Stimulated activated naive CD4-positive, alpha-beta T cell (primary cell): ENCODE data around the gene VPS37C.

Experiments used
- DNase-seq, 6 experiments: peaks; one replicate each; lab custom pipeline; 2025; lab: John Stamatoyannopoulos, UW

VPS37C gene

DNA sequence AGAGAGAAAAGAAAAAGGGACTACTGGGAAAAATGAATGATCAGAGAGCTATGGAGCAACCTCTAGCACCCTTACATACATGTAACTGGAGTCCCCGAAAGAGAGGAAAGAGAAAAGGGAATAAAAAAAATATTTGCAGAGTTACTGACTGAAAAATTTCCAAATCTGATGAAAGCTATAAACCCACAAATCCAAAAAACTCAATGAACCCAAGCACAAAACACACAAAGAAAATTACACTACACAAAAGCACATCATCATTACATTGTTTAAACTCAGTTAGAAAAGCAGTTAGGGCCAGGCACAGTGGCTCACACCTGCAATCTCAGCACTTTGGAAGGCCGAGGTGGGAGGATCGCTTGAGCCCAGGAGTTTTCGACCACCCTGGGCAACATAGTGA, 6.7 kb downstream of the VPS37C start:
- no peak for DNase-seq

DNA sequence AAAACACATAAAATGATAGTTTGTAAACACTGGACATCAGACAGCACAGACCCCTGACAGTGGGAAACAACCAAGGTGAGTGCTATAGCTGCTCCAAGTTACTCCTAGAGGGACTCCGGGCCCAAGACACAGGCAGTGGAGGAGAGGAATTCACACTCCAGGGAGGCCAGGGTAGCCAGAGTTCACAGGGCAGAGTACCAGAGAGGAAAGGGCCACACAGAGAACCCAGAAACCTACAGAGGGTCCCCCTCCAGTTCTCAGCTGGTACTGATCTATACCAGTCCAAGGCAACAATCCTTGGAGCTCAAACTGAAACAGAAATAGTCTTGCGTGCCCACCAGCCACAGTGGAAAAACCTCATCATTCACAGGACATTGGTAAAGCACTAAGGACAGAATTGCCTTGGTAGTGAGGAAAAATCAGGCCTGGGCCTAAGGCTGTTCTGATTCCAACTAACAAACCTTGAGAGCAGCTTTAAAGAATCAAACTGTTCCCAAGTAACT, 7.6 kb downstream of the VPS37C start:
- no peak for DNase-seq

DNA sequence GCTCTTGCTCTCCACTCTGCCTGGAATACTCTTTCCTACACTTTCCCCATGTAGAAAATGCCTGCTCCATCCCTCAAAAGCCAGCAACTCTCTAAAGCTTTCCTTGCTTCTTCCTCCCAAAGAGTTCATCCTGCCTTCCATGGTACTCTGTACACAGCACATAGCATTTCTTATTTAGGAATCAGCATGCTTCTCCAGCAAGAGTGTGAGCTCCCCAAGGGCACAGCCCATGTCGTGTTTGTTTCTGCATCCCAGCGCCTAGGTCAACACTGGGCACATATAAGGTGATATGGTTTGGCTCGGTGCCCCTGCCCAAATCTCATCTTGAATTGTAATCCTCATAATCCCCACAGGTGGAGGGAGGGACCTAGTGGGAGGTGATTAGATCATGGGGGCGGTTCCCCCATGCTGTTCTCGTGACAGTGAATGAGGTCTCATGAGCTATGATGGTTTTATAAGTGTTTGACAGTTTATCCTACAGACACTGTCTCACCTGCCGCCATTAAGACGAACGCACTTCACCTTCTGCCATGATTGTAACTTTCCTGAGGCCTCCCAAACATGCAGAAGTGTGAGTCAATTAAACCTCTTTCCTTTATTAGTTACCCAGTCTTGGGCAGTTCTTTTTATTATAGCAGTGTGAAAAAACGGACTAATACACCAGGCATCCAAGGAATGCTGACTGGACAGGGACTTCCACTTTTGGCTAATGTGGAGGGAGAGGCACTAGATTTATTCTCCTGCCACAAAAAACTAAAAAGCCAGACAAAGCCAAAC, 8.2 kb downstream of the VPS37C start:
- no peak for DNase-seq

DNA sequence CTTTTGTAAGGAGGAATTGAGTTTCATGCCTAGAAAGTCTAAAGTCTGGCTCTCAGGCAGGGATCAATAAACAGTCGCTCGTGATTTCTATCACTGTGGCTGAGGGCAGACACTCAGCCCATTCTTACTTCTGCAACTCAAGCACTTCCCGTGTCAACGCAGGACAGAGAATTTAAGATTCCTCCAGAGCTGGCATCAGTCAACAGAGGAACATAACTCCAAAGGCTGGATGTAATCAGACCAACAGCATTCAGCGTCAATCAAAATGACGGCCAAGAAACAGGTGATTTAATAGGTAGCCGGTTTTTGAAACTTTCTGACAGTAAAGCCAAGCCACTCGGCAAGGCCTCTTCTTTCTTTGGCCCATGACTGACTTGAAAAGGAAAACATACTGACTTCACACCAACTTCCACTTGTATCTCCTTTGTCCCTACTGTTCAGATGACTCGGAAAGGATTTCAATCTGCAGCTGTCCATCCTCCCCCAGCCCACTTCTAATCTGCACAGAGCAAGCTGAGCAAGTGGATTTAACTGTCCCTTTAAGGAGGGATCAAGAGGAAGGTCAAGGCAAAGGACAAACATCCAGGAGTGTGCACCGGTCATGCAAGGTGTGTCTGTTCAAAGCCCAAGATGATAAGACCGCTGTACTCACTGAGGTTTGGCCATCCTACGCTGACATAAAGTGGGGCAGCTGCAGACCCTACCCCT, 9.5 kb downstream of the VPS37C start:
- no peak for DNase-seq

DNA sequence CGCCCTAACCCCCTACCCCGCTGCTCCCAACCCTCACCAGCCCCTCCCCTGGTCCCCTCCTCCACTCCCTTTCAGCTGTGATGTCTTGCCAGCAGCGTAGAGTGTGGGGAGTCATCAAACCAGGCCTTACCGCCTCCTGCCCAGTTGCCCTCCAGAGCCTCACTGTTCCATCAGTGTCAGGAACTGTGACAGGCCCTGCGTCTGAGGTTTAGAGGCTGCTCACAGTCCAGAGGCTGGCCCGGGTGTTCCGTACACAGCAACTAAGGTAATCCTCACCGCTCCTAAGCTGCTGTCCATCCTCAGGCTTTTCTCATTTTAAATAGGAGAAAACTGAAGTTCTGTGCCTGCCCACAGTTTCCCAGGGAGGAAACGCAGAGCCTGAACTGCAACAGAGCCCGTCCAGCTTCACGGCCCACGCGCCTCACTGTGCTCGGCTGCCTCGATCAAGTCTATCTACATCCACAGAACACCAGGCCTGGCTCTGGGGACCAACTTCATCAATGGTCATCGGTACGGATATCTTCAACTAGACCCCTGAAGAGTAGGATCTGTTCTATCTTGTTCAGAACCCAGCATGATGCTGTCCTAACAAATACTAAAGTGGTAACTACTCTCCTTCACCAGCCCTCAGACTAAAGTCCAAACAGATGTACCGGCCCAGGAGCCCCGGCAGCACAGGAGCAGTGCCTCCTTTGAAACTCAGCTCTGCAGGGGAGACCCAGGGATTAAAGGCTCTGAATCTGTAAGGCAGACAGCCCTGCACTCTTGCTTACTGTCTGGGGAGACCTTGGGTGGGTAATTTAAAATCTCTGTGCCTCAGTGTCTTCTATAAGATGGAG, 10.3 kb downstream of the VPS37C start:
- DNase-seq = no peak

DNA sequence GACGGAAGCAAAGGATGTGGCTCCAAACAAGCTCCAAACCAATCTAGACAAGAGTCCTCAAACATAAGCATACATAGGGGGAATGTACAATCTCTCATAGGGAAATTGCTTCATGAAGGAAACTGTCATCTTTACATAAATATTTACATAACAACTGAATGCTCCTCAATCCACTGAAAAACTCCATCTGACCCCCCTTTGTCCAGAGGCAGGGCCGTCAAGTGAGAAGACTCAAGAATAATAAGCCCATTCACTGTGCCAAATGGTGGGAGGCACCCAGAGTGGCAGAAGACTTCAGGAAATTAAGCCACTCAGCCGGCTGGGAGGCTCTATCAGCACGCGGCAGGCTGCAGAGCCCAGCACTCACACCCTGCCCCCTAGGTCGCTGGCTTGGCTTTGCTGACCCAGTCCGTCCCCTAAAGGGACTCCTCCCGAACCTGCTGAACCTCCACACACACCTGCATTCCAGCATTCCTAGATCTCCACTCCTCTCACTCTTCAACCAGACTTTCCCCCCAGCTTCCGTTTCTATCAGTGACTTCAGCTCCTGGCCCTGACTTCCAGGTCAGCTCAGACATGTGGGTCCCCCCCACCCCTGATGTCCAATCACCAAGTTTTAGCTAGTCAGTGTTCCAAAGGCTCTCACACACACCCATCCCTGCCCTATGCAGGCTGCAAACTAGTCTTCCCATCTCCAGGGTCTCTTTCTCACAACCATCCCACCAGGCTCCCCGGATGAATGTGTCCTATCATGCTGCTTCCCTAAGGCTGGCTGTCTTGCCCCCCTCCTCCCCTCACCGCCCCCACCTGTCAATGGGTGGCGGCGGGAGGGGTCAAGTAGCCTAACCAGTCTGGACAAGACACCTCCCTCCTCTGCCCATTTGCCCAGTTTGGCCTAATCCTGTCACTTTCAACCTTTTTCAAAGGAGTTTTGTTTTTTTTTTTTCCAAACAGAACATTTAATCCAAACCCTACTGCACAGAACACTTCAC, 11.3 kb downstream of the VPS37C start:
- no peak for DNase-seq

DNA sequence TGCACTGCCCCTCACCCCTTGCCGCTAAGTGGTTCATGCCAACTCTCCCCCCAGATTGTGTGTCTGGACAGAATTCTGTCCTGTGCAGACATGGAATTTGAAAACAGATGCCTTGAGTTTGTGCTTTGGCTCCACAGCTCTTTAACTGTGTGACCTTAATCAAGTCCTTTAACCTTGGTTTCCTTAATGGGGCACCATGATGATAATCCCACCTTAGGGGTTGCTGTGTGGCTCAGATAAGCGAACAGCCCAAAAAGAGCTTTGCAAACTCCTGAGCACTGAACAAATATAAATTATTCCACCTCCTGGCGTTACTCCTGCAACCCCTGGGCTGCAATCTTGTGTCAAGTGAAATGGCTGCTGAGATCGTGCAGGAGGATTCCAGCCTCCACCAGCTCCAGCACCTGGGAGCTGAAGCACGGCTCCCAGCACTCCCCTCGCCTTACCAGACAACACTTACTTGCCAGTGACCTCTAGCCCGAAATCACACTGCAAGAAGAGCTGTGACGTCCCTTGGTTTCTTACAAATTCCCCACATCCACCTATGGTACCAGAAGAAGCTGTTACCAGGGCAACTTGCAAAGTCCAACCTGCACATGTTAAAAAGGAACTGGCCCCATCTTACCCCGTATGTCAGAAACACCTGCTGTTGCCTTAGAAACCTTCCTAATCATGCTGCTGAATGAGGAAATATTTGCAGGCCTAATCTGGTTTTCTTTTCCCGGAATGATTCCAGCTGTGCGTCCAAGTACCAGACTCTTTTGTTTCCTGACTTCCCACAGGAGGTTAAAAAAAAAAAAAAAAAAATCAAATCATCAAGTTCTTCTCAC, 13.2 kb downstream of the VPS37C start:
- no peak for DNase-seq

DNA sequence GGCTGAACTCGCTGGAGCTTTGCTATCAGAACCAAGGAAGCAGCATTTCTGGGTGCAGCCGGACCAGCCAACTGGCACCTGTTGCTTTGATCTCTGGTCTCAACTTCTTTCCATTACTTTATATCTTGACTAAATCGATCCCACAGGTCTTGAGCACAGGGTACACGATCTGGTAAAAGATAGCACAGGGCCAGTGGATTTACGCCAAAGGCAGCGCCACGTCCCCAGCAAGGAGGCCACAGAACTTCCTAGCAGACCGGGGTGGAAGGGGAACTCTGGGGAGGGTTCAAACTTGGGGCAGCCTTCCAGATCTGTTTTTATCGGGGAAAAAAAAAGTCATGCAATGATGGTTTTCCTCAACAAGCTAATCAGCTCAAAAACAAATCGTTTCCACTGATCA, 14.0 kb downstream of the VPS37C start:
- DNase-seq = no peak

DNA sequence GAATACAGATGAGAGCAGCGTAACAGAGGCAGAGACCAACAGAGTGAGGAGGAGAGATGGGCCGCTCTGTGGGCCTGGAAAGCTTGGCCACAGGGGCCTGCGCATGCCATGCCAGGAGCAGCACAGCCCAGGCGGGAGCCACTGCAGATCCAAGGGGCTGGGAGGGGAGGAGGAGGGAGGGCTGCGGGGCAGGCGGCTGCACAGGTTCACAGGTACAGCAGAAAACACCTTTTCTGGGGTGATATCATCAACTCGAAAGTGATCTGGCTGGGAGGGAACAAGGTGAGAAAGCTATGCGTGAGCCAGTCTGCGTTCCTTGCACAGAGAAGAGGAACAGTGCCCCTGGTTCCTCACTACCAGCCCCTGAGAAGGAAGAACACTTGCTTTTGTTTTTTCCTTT, 14.8 kb downstream of the VPS37C start:
- DNase-seq = no peak

DNA sequence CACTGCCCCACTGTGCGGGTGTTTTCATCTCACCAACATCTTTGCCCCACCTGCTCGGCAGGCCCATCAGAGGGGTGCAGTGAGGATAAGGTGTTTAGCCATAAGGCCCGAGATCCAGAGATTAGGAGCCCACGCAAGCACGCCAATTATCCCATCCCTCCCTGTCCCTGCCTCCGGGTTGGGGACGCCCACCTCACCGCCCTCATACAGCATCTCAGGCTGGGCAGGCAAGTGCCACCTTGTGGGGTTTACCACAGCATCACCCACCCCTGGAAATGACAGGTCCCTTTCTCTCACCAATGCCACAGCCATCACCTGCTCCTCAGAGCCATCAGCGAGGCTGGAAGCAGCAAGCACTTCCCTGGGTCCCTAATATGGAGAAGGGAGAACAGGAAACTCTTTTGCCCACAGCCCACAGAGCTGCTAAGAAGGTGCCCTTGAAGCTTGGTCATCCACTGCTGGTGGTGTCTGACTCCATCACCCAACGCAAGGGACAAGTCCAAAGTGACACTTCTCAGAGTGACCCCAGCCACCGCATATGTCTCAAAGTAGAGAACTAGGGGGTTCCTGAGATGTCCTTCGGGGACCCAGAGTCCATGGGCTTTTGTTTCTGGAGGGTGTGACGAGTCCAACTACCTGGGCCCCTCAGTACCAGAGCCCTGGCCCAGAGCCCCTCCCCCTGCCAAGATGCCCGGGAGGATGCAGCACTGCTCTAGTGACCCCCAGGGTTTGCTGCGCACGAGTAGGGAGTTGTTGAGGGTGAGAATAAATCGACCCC, 15.8 kb downstream of the VPS37C start:
- no peak for DNase-seq

DNA sequence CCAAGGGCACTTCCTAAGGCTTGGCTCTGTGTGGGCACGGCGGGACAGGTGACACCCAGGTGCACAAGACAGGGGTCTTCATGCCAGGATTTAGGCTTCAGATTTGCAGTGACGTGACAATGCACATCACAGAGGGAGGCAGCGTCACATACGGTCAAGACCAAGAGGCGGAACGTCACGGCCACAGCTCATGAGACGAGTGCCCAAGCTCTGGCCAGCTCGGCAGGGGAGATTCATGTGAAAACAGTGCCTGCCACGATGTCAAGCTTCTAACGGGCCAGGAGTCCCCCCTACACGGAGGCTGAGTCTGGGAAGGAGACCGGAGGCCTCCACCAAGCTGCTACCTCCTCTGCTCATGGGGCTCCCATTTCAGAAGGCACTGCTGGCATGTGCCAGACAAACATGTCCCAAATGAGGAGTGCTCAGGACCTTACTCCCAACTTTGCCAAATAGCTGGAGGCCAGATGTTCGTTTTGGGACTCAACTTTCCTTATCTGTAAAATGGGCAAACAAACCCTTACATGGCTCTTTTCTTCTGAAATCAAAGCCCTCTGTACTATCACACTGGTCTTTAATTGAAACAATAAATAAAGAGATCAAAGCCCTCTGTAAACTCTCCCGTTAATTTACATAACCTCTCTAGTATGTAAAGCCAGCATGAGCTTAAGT, 16.6 kb downstream of the VPS37C start:
- no peak for DNase-seq

DNA sequence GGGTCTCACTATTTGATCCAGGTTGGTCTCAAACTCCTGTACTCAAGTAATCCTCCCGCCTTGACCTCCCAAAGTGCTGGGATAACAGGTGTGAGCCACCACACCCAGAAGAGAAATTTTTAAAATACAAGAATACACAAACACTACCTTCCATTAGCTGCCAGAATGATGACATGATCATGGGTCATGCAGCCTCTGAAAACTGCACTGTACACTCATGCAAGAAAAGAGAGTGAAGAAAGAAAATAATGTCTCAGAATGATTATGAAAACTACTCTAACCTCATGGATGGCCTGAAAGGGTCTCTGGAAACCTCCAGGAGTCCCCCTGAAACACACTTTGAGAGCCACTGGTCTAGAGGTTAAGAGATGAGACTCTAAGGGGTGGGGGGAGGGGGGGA, 18.8 kb downstream of the VPS37C start:
- DNase-seq = no peak

DNA sequence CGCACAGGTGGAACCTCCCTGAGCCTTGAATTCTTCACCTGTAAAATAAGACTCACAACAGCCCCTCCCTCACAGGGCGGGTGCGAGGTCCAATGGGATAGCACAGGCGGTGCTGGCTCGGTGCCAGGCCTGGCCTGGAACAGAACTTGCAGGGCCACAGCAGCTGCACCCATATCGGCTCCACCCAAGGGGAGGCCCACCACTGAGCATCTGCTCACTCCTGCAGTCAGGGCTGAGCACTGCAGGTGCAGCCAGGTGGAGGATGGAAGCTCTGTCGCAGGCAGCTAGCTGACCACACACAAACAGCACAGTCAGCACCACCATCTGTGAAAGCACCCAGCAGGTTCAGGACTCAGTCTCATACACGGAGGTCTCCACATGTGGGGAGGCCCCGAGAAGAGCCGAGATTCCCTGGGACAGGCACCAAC, 19.6 kb downstream of the VPS37C start:
- no peak for DNase-seq

DNA sequence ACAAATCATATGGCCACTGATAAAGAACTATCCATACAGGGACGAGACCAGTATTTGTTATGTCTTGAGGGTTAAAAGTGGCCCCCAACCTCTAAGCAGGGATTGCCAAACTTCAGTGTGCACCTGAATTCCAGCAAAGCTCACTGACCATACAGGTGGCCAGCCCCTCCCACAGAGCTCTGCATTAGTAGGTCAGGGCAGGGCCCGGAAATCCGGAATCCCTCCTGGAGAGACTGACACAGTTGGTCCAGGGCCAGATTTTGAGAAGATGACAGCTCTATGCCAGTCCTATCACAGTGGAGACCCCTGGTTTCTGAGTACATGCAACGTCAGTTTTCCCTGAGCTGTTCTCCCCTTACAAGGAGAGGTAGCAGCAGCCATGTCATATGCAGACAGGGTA, 20.8 kb downstream of the VPS37C start:
- DNase-seq = no peak

DNA sequence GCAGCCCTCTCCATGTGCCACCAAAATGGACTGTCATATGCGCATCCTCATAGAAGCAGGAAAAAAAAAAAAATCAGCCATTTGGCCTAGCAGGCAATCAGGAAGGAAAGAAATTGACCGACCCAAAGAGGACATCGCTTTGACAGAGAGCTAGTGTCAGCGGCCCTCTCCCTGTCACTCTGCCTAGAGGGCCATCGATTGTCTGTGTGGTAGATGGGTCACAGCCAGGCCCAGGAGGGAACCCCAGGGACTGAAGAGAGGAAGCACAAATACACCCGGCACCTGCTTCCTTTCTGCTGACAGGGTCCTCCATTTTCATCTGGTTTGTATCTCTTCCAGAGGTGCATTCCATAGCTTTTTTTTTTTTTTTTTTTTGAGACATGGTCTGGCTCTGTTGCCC, 21.8 kb downstream of the VPS37C start:
- DNase-seq = no peak

DNA sequence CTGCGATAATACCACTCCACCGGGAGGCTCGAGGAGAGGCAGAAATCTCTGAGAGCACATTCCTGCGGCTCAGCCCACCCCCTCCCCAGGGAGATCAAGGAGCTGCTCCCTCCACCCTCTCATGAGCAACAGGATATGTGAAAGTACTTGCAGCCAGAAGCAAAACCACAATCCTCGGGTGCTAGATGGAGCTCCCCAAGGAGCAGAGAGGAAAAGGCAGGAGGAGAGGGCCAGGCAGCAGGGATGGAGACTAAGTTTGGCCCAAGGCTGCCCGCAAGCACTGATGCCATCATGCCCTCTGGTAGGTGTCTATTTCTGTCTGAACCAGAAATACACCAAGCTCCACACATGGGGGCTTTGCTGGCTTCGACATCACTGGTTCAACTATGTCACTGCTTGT, 22.3 kb downstream of the VPS37C start:
- no peak for DNase-seq

DNA sequence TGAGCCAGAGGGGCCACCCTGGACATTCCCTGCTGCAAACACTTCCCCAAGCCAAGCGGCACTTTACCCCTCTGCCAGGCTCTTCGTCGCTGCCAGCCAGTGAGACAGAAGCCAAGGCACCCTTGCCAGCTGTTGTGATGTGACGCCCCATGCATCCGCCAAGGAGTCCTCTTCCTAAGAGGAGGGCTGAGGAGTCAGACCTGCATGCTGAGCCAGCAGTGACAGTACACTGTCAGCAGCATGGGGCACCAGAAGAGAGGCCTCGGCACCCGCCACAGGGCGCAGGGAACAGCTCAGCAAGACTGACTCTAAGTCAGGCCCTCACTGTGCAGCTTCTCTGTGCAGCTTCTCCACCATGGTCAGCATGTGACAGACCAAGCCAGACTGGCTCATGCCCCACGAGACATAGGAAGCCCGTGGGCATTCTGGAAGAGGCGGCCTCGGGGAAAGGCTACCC, 26.4 kb downstream of the VPS37C start:
- no peak for DNase-seq

DNA sequence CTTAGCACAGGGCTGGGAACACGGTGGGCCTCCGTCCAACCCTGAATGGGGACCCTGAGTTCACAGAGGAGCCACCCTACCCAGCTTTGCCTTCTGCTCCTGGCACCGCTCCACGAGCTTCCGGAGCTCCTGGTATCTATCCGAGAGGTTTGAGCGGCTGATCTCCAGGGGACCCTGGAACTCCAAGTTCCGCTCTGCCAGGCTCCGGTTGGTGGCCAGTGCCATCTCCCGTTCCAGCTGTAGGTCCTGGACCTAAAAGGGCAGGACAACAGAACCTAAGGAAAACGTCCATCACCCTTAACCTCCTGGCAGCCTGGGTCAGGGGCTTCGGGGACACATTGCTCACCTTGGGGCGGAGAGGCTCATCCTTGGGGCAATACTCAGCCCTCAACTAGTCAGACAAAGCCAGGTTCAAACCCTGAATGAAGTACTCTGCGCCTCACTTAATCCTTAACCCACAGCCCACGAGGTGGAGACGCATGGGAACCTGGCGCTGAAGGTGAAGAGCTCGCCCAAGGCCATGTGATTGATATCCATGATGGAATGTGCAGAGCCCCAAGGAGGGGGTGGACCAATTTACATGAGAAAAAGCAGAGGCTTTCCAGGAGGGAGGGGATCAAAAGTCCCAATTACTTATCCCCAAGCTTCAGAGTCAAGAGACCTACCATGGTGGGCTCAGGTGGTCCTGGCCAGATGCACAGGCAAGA, 27.1 kb downstream of the VPS37C start:
- DNase-seq = no peak
